Heart left ventricle (tissue), 16 donors: Measurements from ENCODE around the gene CHD2. TPM values are rescaled to one million over a fixed set of nuclear protein-coding genes. Genes with fewer than 3 reads are reported as not detected.

Experiments
- ATAC-seq, 4 donors: fragments of 200-7000 bp; cut with Tn5 transposase; one replicate each; pipeline ENCODE4 v1.9.1; 2020 to 2022; ENCODE audit warnings: moderate library complexity in 4 of 4, mild to moderate bottlenecking in 3 of 4, moderate number of reproducible peaks in 1 of 4
- DNase-seq, 5 donors: peaks; one replicate each; pipeline ENCODE4 v3.0.0-alpha.2; 2020
- H3K27ac ChIP-seq, 12 donors: fragments of 200-600 bp; sonication (generic) in 4 of 12; one replicate each; pipeline versions ENCODE4 v1.5.0 to v1.8.0; 2016 to 2022; ENCODE audit warnings: mild to moderate bottlenecking in 2 of 12
- H3K27me3 ChIP-seq, 9 donors: fragments of 200-600 bp; sonication (generic) in 2 of 9; one replicate each; pipeline versions ENCODE4 v1.5.1 to v1.8.0; 2016 to 2022; ENCODE audit warnings: mild to moderate bottlenecking in 3 of 9
- H3K36me3 ChIP-seq, 9 donors: fragments of 200-600 bp; sonication (generic) in 2 of 9; one replicate each; pipeline versions ENCODE4 v1.5.0 to v1.8.0; 2018 to 2022; ENCODE audit warnings: mild to moderate bottlenecking in 2 of 9
- H3K4me1 ChIP-seq, 12 donors: fragments of 200-600 bp; sonication (generic) in 4 of 12; one replicate each; pipeline versions ENCODE4 v1.5.0 to v1.8.0; 2016 to 2022; ENCODE audit warnings: mild to moderate bottlenecking in 3 of 12
- H3K4me3 ChIP-seq, 12 donors: fragments of 200-600 bp; sonication (generic) in 4 of 12; one replicate each; pipeline versions ENCODE4 v1.5.0 to v1.8.0; 2017 to 2022; ENCODE audit warnings: mild to moderate bottlenecking in 9 of 12, moderate library complexity in 4 of 12
- H3K9me3 ChIP-seq, 12 donors: fragments of 200-600 bp; sonication (generic) in 4 of 12; one replicate each; pipeline versions ENCODE4 v1.5.0 to v1.8.0; 2016 to 2022; ENCODE audit warnings: mild to moderate bottlenecking in 1 of 12
- CTCF ChIP-seq, 12 donors: fragments of 200-600 bp; sonication (generic) in 4 of 12; IDR thresholded peaks; one replicate each; pipeline versions ENCODE4 v1.5.0 to v1.8.0; 2018 to 2022; ENCODE audit warnings: antibody characterized with exemption in 12 of 12, mild to moderate bottlenecking in 5 of 12
- POLR2A ChIP-seq, 2 donors: fragments of 450-650 bp; IDR thresholded peaks; one replicate each; pipeline ENCODE4 v1.6.1; 2017; ENCODE audit warnings: antibody characterized with exemption in 2 of 2, mild to moderate bottlenecking in 2 of 2, moderate library complexity in 2 of 2
- WGBS, 4 donors: extraction: QIAGEN DNeasy Blood & Tissue Kit in 2 of 4; methylation state at CpG; one replicate each; pipeline versions ENCODE4 v1.1.5 to v1.1.7; 2013 to 2018; 5-methylcytosine and 5-hydroxymethylcytosine counted together
- intact Hi-C, 10 donors: fragments of 100-400 bp; cut with DNase I; formaldehyde crosslinking; loops; one replicate each; pipeline versions ENCODE4 v1.11.1 to v1.14.2; 2022
- polyA plus RNA-seq, 2 donors: library from polyadenylated mRNA; stranded (reverse); fragments of 200-250 nt; gene quantifications; one replicate each; pipeline ENCODE4 v1.2.3, GENCODE V29; 2013
- total RNA-seq, 9 donors: library from RNA; depleted of rRNA in 2 of 9; stranded (reverse); fragments of >200 nt in 2 of 9; fragmentation: NEBNext Ultra II Directional in 3 of 9; extraction: Animal tissue kit (Norgen Biotek cat#: 25700) in 3 of 9; gene quantifications; one replicate each; pipeline versions ENCODE4 v1.1.0 to v1.2.4, GENCODE V29; 2016 to 2023
- donor health status: ischemic (EF 13 %, LVEDD 7.1; RV severe dilation, severe dysfunction).
- donor health status: healthy with polysubstance abuse.
- donor health status: DM: no; HTN: yes; CAD: no.
- donor health status: DM: no; HTN: no; CAD: no.
- donor health status: ischemic (EF 25% LVEDD 6.9; RV normal size, moderate dysfunction).
- donor health status: ischemic (EF 25% LVEDD 5.7; RV mildly dilated, moderate dysfunction).
- donor health status: healthy.
- donor health status: DM: yes; HTN: yes; CAD: no.
- donor health status: ischemic (EF 35%, LVEDD 5.7; RV mildly dilated, moderate dysfunction).
- donor health status: nonischemic (EF 11% LVEDD 7.7; RV severe dilation, severe dysfunction).
- donor health status: DM: yes; HTN: yes; CAD: no.
- donor health status: PGD.
- donor health status: ischemic (EF 29% LVEDD 5.4; RV normal size, mild dysfunction).
- donor health status: nonischemic (EF 23%, LVEDD 6.1; RV moderate dilation, normal function).

Gene CHD2
- total and polyA plus RNA-seq, 11 donors, result 23.1 to 76.8 (median 41.6) TPM

- 91 to 93% (median 92%) methylated on average over 20 of the region's 20 CpGs for WGBS, 4 donors
- no peak overlapping the region for H3K27ac ChIP-seq
- ATAC-seq (no peak), DNase-seq (peak in 1 of 5 donors; percentile 50)
- peaks cover 0 to 17% (median 8%) of the 10 kb centered on the region in 9 donors for H3K36me3 ChIP-seq
- TF ChIP-seq CTCF (IDR thresholded peaks at IDR 0.05), result no peak
- no peak for TF ChIP-seq POLR2A (IDR thresholded peaks at IDR 0.05)
- no peaks in the 10 kb centered on the region for H3K27me3 ChIP-seq
- peaks cover 0 to 27% (median 3%) of the 10 kb centered on the region in 12 donors for H3K4me1 ChIP-seq
- no peaks in the 10 kb centered on the region for H3K9me3 ChIP-seq
- H3K4me3 ChIP-seq, result no peak overlapping the region
- intact Hi-C loops, result loop anchor here in 1 of 10 donors (10.0 kb wide), 1 partner anchor 944 kb away; no protein-coding TSS in a partner anchor
Measured at GRCh38 chr15:93040288-93041158, 140.4 kb downstream of the CHD2 start.

GRCh38 chr15:93041159-93041547 lies 141.0 kb downstream of the CHD2 start:
- Histone ChIP-seq H3K36me3 (peaks cover 0 to 23% (median 8%) of the 10 kb centered on the region in 9 donors), H3K4me3 (no peak overlapping the region), H3K9me3 (peaks cover 0 to 6% (median 0%) of the 10 kb centered on the region in 12 donors), H3K27ac (no peak overlapping the region), H3K4me1 (peaks cover 0 to 21% (median 3%) of the 10 kb centered on the region in 12 donors), H3K27me3 (no peaks in the 10 kb centered on the region)
- peak in 2 of 5 donors; percentile 3 to 28 for DNase-seq
- WGBS, 4 donors, result 76 to 87% (median 81%) methylated on average over 13 of the region's 13 CpGs
- intact Hi-C loops, result loop anchor here in 1 of 10 donors (10.0 kb wide), 1 partner anchor 944 kb away; no protein-coding TSS in a partner anchor
- no peak for ATAC-seq
- no peak for TF ChIP-seq CTCF (IDR thresholded peaks at IDR 0.05)
- no peak for TF ChIP-seq POLR2A (IDR thresholded peaks at IDR 0.05)

- Histone ChIP-seq H3K27me3 (no peaks in the 10 kb centered on the region), H3K4me1 (peaks cover 0 to 10% (median 2%) of the 10 kb centered on the region in 12 donors), H3K9me3 (peaks cover 0 to 14% (median 0%) of the 10 kb centered on the region in 12 donors), H3K27ac (no peak overlapping the region), H3K36me3 (peaks cover 0 to 34% (median 12%) of the 10 kb centered on the region in 9 donors), H3K4me3 (no peak overlapping the region)
- intact Hi-C loops, result loop anchor here in 1 of 10 donors (10.0 kb wide), 1 partner anchor 943 kb away; no protein-coding TSS in a partner anchor
- TF ChIP-seq POLR2A (IDR thresholded peaks at IDR 0.05) (no peak), CTCF (IDR thresholded peaks at IDR 0.05) (no peak)
- ATAC-seq (no peak), DNase-seq (peak in 2 of 5 donors; percentile 6 to 15)
- WGBS, 4 donors, result 45 to 76% (median 65%) methylated on average over 3 of the region's 3 CpGs
Measured at GRCh38 chr15:93042211-93042610, 142.1 kb downstream of the CHD2 start.
